GM18526 (cell line): ENCODE measurements around the gene SND1.

ENCODE experiments used
- POLR2A ChIP-seq: IDR thresholded peaks from 3 replicates; pipeline ENCODE4 v1.6.1; 2011; ENCODE audit not compliant: insufficient read length; ENCODE audit errors: extremely low read depth

SND1 gene

GRCh38 chr7:127928852-127929251 lies 276.9 kb downstream of the SND1 start:
- no peak for TF ChIP-seq POLR2A

GRCh38 chr7:127930341-127931328 lies 278.6 kb downstream of the SND1 start:
- TF ChIP-seq POLR2A: no peak

GRCh38 chr7:127932076-127932475 lies 280.1 kb downstream of the SND1 start:
- no peak for TF ChIP-seq POLR2A

GRCh38 chr7:127932496-127932895 lies 280.5 kb downstream of the SND1 start:
- TF ChIP-seq POLR2A: no peak

- TF ChIP-seq POLR2A: no peak
Measured at GRCh38 chr7:127933146-127933545, 281.2 kb downstream of the SND1 start.

- no peak for TF ChIP-seq POLR2A
Measured at GRCh38 chr7:127934711-127935110, 282.7 kb downstream of the SND1 start.

DNA sequence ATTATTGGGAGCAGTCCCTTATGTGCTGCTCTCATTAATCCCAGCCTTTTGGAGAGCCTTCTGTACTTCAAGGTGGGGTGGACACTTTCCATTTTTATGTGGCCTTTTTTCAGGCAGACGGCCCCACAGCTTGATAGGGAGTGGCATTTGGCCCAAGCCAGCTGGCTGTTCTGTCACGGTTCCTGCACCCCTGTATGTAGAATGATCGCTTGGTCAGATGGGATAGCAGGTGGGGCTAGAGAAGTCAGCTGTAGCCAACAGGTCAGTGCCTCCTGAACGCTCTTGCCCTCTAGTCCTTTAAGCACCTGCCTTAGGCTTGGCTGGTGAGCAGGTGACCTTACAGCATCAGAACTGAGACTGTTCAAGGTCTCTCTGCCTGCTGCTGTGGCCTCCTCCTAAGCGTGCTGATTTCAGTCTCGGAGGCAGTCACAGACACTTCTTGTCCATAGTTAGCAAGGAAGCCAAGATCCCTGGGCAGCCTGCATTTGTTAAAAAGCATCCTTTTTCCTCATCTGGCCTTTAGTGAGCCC lies 283.9 kb downstream of the SND1 start:
- no peak for TF ChIP-seq POLR2A

DNA sequence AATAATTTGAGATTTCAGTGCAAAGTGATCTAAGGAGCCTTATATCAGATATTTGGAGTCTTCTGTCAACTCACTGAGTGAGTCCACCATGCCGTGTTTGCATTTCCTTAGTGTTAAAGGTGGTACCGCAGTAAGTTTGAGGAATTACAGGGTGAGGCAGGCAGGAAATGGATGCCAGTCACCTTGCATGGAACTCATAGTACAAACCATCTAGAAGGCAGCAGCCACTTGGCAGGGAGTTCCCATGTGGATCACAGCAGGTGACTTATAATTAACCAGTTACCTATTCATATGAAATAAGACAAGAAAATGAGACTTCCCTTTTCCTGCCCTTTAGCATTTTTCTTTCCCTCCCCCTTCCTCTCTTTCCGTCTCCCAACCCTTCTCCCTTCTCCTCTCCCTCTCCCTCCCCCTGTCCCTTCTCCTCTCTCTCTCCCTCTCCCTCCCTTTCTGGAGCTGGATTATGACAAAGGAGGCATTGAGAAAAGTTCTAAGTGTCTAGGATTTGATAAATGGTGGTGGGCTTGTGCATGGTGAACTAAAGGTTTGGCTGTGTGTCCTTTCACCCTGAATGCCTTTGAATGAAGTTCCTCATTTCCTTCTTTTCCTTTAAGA lies 285.2 kb downstream of the SND1 start:
- TF ChIP-seq POLR2A: no peak

GRCh38 chr7:127938588-127938987 lies 286.6 kb downstream of the SND1 start:
- TF ChIP-seq POLR2A: no peak

DNA sequence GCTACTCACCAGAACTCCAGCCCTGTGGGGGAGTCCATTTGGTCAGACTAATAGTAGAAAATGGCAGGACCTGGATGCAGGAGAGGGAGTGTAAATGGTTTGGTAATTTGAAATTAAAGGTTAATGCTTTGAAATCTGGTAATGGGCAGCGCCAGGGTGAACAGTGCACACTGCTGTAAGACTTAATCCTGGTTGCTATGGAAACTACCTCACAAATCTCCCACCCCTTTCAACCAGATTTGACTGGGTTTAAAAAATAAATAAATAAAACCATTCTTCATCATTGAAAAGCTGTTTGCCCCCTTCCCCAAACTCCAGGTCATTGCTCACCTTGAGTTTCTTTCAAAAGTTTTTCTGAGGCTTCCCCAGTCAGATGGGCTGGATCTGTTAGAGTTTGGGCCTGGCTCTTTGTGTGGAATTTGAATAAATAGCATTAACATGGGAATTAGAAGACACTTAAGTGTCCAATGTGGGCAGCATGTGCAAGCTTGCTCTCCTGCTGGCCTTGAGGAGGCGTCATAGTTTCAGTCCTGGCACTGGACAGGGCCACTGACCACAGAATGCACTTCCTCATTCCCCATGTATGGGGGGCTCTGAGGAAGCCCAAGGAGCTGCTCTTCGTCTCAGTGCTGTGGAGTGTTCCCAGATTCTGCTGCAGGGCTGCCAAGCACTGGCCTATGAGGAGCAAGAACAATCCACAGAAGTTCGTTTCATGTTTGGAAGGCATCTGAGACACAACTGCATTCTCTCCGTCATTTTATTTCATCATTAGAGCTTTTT lies 288.6 kb downstream of the SND1 start:
- TF ChIP-seq POLR2A: no peak

GRCh38 chr7:127941476-127942210 lies 289.6 kb downstream of the SND1 start:
- TF ChIP-seq POLR2A: no peak

DNA sequence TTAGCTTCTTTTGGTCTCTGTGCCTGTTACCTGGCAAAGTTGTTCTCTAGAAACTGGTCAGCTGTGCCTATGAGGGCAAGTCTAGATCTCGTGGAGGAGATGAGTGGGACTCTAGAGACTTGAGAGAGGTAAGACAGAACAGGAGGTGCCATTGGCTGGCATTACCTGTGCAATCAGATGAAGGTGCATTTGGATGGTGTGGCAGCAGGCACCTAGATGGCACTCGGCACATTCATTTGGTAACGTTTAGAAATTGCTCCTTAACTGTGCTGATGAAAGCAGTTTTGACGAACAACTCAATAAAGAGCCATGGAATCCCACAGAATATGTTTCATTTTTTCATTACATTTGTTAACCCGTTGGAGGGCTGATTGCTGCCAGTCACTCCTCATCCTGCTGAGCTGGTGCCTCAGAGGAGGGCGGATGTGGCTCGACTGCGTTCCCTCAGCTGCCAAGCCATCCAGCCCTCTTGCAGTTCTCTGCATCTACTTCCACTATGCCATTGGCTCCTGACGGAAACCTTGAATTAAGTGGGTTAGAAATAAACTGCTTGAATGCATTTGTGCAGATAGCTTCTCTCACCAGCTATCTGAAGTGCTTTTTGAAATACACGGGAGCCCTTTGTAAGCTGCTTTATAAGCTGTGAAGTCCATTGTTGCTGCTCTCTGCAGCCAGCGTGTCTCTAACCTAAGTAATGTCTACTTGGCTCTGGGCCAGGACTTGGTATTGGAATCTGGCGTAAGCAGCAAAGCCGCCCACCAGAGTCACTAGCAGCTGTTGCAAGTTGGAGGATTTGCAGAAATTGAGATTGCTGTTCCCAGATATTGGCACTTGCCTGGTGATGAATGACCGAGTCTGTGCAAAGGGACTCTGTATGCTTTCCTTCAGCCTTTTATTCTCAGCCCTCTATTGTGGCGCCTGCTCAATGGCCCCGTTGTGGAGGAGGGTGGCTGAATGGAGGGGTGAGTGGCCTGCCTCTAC lies 291.8 kb downstream of the SND1 start:
- no peak for TF ChIP-seq POLR2A

DNA sequence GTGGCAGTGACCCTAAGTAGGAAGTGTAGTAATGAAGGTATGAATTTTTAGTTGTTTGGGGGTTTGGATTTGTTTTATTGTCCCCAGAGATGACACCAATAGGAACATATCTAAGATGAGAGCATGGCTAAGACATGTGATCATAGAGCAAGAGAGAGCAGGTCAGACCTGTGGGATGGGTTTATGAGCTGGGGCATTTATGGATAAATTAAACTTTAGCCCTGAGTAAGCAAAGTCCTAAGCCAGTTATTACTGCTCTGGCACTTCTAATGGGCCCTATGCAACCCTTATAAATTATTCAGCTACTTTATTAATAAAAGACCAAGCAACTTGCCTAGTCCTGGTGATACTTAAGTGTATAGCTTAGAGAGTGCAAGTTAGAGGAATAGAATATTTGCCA lies 294.1 kb downstream of the SND1 start:
- no peak for TF ChIP-seq POLR2A
